ENCODE measurements around the gene GALNT14. TPM values are rescaled to one million over a fixed set of nuclear protein-coding genes. Genes with fewer than 3 reads are reported as not detected.

Gene GALNT14
- total and polyA plus RNA-seq, 2 of the 13 experiments (the other 11 are each of a cell fraction or from before 2014, with no cell fraction given) = not detected

DNA sequence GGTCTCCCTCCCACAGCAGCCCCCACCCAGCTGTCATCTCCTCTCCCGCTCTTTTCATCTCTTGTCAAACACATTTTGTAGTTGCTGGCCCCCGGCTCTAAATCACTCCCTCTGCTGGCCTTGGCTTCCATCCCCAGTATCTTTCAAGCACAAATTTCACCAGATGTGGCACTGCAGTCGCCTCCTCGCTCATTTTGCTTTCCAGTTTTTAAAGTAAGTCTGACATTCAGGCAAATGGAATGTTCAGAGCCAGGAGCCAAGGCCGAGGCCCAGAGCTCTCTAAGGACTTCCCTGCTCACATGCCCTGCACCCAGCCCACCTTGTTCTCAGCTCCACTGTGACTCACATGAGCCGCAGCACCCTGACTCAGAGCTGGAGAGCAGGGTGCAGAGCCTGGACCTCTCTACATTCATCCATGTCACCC is 158.4 kb downstream of the GALNT14 start (continued):
- TF ChIP-seq, protein P1, sequence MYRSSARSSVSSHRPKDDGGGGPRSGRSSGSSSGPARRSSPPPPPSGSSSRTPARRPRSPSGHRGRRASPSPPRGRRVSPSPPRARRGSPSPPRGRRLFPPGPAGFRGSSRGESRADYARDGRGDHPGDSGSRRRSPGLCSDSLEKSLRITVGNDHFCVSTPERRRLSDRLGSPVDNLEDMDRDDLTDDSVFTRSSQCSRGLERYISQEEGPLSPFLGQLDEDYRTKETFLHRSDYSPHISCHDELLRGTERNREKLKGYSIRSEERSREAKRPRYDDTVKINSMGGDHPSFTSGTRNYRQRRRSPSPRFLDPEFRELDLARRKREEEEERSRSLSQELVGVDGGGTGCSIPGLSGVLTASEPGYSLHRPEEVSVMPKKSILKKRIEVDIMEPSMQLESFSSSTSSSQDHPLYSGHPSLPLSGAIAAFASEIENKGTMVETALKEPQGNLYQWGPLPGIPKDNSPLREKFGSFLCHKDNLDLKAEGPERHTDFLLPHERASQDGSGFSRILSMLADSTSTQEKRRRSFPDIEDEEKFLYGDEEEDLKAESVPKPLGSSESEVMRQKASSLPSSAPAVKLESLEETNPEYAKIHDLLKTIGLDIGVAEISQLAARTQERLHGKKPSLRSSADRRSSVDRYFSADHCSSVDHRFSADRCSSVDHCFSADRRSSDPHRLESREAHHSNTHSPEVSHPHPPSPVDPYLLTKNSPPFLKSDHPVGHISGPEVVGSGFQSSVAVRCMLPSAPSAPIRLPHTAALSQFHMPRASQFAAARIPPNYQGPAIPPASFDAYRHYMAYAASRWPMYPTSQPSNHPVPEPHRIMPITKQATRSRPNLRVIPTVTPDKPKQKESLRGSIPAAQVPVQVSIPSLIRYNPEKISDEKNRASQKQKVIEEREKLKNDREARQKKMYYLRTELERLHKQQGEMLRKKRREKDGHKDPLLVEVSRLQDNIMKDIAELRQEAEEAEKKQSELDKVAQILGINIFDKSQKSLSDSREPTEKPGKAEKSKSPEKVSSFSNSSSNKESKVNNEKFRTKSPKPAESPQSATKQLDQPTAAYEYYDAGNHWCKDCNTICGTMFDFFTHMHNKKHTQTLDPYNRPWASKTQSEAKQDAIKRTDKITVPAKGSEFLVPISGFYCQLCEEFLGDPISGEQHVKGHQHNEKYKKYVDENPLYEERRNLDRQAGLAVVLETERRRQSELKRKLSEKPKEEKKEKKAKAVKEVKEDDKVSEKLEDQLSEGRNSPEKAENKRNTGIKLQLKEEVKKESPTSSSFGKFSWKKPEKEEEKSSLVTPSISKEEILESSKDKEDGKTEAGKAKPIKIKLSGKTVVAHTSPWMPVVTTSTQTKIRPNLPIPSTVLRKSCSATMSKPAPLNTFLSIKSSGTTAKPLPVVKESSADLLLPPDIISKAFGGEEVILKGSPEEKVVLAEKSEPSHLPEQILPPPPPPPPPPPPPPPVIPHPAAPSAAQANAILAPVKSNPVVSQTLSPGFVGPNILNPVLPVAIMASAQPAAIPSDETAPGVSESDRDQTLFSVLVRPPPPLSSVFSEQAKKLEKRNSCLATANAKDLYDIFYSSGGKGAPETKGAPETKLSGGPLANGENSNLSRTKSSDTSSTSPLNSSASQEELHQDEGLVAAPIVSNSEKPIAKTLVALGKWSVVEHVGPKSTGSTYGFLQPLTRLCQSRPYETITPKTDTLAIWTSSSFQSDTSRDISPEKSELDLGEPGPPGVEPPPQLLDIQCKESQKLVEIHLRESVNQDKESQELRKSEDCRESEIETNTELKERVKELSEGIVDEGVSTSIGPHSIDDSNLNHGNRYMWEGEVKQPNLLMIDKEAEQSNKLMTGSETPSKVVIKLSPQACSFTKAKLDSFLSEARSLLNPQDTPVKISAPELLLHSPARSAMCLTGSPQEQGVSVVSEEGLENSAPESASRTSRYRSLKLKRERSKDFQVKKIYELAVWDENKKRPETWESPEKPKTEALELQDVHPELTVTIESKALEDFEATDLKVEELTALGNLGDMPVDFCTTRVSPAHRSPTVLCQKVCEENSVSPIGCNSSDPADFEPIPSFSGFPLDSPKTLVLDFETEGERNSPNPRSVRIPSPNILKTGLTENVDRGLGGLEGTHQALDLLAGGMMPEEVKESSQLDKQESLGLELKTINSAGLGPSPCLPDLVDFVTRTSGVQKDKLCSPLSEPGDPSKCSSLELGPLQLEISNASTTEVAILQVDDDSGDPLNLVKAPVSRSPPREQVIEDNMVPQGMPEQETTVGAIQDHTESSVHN (CRISPR knock-in tag; IDR thresholded peaks at IDR 0.05) = no peak
- no peak for TF ChIP-seq ZNF264 (CRISPR knock-in tag; IDR thresholded peaks at IDR 0.05)
- no peak for TF ChIP-seq ZEB1 (IDR thresholded peaks at IDR 0.05; ENCODE audit: insufficient replicate concordance, low read depth)
- TF ChIP-seq IRF2 (CRISPR knock-in tag; IDR thresholded peaks at IDR 0.05) = no peak
- no peak for TF ChIP-seq HINFP (CRISPR knock-in tag; IDR thresholded peaks at IDR 0.05; ENCODE audit: low read depth)
- TF ChIP-seq ZNF616 (CRISPR knock-in tag; IDR thresholded peaks at IDR 0.05; ENCODE audit: low read depth) = no peak
- no peak for TF ChIP-seq ZNF441 (CRISPR knock-in tag; IDR thresholded peaks at IDR 0.05; ENCODE audit: borderline replicate concordance)
- TF ChIP-seq ZNF839 (CRISPR knock-in tag; IDR thresholded peaks at IDR 0.05; ENCODE audit: borderline replicate concordance) = no peak
- no peak for TF ChIP-seq ZNF792 (CRISPR knock-in tag; IDR thresholded peaks at IDR 0.05)
